Cerebellar nuclear complex (tissue), 1 donor: ENCODE results near the gene NLK.
"Not testable (repeated sequence)": the region's sequence is repeated elsewhere in the genome, so short reads cannot be mapped to it uniquely, and the experiment has no call there.

ENCODE experiments used
- DNase-seq, 2 experiments: peaks; one replicate each; lab custom pipeline; 2025; lab: John Stamatoyannopoulos, UW

Gene NLK

DNA sequence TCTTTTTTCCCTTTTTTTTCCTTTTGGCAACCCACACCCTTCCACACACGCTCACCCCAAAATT, at the start of gene NLK:
NLK (plus strand) TSS at position 21 of the 64 bp plus-strand sequence. CDS start 197 bp downstream, outside the sequence.
- DNase-seq = no peak

GRCh38 chr17:27993161-27993695, 49.2 kb upstream of the NLK start:
- DNase-seq = no peak

DNA sequence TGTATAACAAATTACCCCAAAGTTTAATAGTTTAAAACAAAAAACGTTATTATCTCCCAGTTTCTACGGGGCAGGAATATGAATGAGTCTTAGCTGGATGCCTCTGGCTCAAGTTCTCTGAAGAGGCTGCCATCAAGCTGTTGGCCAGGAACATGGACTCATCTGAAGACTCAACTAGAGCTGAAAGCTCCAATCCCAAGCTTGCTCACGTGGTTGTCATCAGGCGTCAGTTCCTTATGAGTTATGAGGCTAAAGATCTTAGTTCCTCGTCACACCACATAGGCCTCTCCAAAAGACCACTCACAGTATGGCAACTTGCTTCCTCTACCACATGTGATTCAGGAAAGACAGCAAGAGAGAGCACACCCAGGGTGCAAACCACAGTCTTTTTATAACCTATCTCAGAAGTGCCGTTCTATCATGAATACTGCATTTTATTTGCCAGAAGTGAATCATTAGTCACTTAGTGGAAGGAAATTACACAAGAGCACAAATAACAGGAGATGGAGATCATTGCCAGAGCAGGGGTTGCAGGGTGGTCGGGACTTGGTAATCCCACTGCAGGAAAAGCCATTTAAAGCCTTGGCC, 48.7 kb upstream of the NLK start:
- no peak for DNase-seq

- DNase-seq = no peak
Measured at GRCh38 chr17:27994586-27994985, 47.9 kb upstream of the NLK start.

DNA sequence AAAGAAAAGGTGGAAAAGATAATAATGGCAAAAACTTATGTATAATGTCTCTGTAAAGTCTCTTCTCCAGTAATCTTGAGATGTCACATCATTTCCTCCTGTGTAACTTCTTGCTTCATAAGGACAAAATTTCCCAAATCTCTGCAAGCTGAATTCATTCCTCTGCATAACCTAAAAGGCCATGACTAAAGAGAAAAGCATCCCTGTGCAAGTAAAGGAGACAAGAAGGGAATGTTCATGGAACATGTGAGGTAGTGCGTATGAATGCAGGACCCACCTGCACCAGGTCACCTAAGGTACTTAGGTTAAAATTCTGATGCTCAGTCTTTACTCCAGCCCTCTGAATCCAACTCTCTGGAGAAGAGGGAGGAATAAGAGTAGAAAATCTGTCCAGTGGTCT, 46.9 kb upstream of the NLK start:
- no peak for DNase-seq

- DNase-seq = no peak
Measured at GRCh38 chr17:27996202-27997043, 46.1 kb upstream of the NLK start.

GRCh38 chr17:27997044-27997401, 45.5 kb upstream of the NLK start:
- DNase-seq = no peak

- no peak for DNase-seq
Measured at GRCh38 chr17:27997522-27997921, 45.0 kb upstream of the NLK start.

GRCh38 chr17:28001149-28001548, 41.3 kb upstream of the NLK start:
- DNase-seq = no peak

GRCh38 chr17:28004344-28004743, 38.1 kb upstream of the NLK start:
- DNase-seq = no peak

- DNase-seq = not testable (repeated sequence)
Measured at GRCh38 chr17:28007925-28008324, 34.6 kb upstream of the NLK start.

- DNase-seq = no peak
Measured at GRCh38 chr17:28008513-28008912, 34.0 kb upstream of the NLK start.

- no peak for DNase-seq
Measured at GRCh38 chr17:28010406-28010805, 32.1 kb upstream of the NLK start.

DNA sequence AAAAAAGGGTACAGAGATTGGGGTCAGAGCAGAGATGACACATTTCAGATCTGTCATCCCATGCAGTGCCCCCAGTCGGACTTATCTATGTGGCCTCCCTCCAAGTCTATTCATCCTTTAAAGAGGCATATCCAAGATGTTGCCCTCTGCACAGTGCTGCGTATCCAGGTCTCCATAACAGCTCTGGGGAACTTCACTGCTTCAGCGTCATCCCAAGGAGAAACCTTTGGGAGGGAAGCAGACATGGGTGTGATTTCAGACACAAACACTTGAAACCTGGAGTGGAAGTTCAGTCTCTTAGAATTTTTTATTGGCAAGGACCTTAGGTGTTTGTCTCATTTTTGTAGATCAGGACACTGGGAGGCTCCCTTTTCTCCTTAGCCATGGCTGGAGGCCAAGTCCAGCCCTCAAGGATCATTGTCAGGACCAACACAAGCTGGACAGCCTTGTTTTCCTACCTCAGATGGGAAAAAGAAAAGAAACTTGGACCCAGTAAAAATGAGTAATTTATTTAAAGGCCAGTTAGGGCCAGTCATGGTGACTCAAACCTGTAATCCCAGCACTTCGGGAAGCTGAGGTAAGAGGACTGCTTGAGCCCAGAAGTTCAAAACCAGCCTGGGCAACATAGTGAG, 23.9 kb upstream of the NLK start:
- DNase-seq = no peak

DNA sequence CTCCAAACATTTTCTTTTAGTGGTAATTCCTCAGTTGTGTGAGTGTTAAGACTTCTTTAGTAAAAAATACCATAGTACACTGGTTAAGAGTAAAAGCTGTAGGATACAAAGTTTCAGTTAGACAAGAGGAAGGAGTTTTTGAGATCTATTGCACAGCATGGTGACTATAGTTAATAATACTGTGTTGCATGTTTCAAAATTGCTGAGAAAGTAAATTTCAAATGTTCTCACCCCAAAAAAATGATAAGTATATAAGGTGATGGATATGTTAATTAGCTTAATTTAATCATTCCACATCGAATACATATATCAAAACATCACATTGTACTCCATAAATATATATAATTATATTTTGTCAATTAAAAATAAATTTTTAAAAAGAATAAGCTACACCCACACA, 22.0 kb upstream of the NLK start:
- no peak for DNase-seq

DNA sequence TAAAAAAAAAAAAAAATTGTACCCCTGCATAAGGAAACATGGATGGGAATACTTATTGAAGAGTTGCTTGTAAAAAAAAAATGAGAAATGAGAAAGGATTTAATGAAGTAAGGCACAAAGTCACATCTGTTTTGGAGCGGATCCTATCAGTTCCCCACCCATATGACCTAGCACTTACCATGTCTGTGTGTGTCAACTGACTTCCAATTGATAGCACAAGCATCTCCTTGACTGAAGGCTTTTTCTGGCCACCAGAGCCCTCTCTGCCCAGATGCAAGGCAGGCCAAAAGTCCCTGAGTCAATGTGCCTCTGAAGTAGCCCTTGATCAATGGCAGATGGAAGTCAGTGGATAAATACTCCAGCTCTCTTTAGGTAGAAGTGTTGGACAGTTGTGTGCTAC, 13.4 kb upstream of the NLK start:
- no peak for DNase-seq

- DNase-seq = no peak
Measured at GRCh38 chr17:28030386-28030785, 12.1 kb upstream of the NLK start.

DNA sequence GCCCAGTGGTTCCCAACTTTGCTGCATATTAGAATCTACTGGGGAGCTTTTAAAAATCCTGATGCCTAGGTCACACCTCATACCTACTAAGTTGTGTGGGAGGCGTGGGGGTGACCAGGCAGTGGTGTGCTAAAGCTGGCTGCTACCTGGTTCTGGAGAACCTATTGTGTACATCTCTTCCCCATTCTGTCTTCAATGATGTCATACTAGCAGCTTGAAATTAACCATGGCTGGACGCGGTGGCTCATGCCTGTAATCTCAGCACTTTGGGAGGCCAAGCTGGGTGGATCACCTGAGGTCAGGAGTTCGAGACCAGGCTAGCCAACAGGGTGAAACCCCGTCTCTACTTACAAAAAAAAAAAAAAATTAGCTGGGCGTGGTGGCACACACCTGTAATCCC, 11.3 kb upstream of the NLK start:
- DNase-seq = no peak

DNA sequence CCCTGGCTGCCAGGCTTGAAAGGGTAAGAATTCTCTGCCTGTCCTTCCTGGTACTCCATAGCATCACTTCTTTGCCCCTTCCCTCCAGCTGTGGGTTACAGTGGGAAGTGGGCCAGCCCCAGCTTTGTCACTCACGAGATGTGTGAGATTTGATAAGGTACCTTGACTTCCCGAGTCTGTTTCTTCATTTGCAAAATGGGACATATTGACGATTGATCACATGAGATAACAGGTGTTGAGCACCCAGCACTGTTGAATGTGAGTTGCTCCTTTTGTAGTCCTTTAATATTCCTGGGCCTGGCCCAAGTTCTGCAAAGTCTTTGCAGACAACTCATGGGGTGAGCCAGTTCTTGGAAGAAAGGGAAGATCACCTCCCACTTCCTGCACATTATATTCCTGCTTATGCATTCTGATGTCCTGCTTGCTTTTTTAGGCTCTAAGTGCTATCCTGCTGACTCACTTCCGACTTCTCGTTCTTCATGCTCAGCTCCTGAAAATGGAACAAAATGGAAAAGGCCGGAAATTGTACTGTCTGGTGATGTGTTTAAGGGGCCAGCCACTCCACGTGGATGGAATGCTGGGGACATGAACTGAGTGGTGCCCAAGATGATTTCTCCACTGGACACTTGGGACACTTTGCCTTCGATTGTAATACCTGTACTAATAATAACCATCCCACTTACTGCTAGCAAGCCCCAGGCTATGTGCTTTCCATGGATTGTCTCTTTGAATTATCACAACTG, 8.3 kb upstream of the NLK start:
- no peak for DNase-seq

- not testable (repeated sequence) for DNase-seq
Measured at GRCh38 chr17:28035452-28035851, 7.0 kb upstream of the NLK start.

DNA sequence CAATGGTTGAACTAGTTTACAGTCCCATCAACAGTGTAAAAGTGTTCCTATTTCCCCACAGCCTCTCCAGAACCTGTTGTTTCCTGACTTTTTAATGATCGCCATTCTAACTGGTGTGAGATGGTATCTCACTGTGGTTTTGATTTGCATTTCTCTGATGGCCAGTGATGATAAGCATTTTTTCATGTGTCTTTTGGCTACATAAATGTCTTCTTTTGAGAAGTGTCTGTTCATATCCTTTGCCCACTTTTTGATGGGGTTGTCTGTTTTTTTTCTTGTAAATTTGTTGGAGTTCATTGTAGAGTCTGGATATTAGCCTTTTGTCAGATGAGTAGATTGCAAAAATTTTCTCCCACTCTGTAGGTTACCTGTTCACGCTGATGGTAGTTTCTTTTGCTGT, 6.6 kb upstream of the NLK start:
- DNase-seq = not testable (repeated sequence)

DNA sequence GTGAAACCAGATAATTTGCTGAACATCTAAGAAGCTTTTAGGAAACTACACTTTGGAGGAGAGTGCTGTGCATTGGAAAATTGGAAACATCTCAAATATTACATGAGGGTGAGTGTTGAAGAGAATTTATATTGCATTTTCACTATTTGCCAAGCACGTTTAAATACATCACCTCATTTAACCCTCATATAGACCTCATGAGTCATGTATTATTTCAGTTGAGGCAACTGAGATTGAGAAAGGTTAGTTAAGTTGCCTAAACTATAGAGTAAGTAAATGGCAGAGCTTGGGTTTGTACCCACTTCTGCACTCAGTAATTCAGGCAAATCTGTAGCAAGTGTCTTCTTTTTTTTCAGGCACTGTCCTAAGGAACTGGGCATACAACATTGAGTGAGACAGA, 3.7 kb upstream of the NLK start:
- DNase-seq = no peak

GRCh38 chr17:28039251-28039650, 3.2 kb upstream of the NLK start:
- DNase-seq = no peak
